NCI-H128 (cell line): ENCODE data around the gene CDC42BPA.
"Not testable (repeated sequence)": the region's sequence is repeated elsewhere in the genome, so short reads cannot be mapped to it uniquely, and the experiment has no call there.

Experiments used
- DNase-seq: peaks from one replicate; lab custom pipeline; 2025; ENCODE audit not compliant: unreplicated experiment; lab: John Stamatoyannopoulos, UW

The CDC42BPA gene

DNA sequence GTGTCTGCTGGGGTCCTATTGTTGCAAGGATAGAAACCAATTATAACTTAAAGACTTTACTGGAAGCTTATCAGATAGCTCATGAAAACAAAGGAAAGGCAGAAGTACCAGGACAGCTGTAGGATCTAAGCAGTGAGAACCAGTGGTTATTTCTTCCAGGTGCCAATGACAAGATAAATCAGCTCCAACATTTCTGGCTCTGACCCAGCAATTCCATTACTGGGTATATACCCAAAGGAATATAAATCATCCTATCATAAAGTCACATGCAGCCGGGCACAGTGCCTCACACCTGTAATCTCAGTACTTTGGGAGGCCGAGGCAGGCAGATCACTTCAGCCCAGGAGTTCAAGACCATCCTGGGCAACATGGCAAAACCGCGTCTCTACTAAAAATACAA, 17.8 kb upstream of the CDC42BPA start:
- not testable (repeated sequence) for DNase-seq

- no peak for DNase-seq
Measured at GRCh38 chr1:227335242-227336020, 17.1 kb upstream of the CDC42BPA start.

- DNase-seq = no peak
Measured at GRCh38 chr1:227333423-227333822, 15.1 kb upstream of the CDC42BPA start.

DNA sequence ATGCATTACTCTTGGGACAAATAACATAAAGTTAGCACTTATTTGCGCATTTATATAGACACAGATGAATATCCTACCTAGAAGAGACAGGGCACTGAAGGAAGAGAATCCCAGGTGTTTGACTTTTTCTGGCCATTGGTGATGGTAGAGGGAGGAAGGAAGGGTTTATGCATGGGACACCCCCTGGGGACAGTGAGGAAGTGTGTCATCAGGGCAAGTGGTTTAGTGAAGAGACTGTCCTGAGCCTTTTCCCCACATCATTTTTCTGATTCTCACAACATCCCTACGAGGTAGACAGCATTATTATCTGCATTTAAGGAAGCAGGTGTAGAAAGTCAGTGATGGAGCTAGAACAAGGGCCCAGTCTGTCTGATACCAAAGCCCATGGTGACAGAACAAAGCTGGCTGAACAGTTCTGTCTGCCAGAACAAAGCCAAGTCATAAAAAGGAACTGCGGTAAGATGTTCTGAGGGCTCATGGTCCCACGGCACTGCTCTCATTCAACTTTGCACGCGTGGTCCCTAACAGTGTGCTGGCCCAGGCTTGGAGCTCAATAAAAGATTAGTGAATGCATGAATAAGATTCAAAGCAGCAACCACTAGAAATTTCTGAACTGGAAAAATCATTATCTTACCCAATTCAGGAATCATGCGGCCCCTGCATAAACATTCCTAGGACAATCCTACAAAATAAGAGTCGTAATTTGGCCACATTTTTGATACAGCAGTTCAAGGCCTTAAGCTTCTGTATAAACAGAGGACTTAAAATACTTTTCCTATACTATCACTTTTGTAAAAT, 12.2 kb upstream of the CDC42BPA start:
- DNase-seq = no peak

DNA sequence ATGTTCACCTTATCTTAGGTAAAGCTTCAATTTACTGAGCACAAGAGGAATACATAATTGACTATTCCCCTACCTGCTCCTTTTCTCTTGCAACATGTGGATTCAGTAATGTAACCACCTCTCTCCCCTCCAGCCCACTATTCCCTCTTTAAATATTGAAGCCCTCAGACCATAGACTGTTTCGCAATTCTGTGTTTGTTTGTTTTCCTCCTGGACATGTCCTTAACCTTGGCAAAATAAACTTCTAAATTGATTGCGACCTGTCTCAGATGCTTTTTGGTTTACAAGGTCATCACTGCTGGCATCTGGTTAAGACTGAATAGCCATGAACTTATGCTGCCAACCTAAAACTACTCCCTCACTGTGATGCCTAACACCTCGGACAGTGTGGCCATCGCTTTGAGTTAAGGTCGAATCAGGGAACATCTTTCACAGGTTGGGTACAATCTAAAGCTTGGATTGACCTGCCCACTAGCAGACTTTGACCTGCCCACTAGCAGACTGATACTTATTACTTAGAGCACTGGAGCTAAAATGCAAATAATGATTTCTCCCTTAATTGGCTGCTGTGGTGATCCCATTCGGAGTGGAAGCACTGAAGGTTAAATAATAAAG, 10.2 kb upstream of the CDC42BPA start:
- DNase-seq = no peak

DNA sequence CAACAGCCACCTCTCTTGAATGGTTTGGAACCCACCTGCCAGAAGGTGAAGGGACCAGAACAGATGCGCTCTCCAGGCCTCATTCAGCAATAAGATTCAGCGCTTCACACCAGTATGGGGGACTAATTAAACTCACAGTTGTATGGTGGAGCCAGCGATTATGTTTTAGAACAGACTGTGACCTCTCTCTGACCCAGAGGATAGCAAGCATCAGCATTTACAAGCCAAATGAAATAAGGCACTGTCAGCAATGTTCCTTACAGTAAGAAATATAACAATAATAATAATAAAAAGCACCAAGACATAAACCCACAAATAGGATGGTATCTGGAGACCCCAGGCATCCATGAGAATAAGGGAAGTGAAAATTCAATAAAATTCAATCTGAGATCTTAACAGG, 6.9 kb upstream of the CDC42BPA start:
- no peak for DNase-seq

GRCh38 chr1:227323967-227324268, 5.6 kb upstream of the CDC42BPA start:
- DNase-seq = no peak

DNA sequence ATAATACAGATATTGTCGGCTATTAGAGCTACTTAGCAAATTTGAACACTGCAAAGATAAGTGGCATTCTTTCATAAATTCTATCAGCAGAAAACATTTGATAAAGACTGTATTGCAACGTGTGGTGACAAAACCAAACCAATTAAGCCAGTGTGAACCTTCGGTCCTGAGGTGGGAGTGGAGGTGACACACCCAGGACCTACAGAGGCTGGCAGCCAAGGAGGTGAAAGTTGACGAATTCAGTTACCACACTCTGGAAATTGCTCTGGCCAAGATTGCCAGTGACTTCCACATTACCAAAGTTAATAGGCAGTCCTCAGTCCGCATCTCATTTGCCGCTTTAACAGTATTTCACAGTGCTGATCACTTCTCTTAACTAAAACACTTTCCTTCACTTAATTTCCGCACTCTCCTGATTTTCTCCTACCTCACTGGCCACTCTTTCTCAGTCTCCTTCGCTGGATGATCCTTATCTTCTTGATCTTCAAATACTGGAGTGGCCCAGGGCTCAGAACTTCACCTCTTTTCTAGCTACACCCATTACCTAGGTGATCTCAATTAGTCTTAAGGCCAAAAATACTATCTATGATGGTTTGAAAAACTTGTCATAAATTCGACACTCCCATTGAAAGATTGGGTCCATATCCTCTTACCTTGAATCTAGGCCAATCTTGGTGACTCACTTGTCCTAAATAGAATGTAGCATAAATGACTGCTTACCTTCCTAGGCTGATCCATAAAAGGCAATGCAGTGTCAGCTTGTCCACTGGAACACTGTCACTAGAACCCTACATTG, 5.1 kb upstream of the CDC42BPA start:
- DNase-seq = no peak

DNA sequence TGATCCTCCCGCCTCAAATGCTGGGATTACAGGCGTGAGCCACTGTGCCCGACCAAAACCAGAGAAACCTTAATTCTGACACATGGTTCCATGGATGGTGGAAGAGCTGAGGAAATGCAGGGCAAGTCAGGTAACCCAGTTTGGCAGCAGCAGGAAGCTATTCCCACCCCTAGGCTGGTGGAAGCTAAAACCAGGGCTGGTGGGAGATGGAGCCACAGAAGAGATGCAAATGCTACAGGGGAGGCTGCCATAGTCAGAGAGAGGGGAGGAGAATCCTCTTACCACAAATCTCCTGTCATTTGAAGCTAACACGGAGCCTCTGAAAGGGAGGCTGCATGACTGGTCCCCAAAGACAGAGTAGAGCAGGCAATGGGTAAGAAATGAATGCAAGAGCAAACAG, 4.1 kb upstream of the CDC42BPA start:
- DNase-seq = no peak

DNA sequence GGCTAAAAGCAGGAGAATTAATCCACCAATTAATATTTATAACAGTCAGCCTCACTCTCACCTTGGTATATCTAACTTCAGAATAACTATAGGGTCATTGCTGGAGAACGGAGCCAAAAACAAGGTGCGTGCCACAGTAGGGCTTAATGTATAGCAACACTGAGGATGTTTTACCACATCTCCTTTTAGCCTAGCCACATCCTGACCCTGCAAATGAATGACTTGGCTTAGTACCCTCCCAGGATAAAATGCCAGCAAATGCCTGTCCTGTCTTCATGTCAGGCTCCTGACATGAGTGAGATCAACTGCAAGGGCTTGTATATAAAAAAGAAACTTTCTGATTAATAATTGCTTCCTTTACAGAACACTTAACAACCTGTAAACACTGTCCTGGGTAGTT, 2.7 kb upstream of the CDC42BPA start:
- DNase-seq = no peak

GRCh38 chr1:227320476-227320875, 2.2 kb upstream of the CDC42BPA start:
- no peak for DNase-seq

- peak; percentile 67 for DNase-seq
Measured at GRCh38 chr1:227318853-227319607, 738 bp upstream of the CDC42BPA start.

GRCh38 chr1:227317523-227318015, 723 bp downstream of the CDC42BPA start:
- DNase-seq = peak; percentile 17

DNA sequence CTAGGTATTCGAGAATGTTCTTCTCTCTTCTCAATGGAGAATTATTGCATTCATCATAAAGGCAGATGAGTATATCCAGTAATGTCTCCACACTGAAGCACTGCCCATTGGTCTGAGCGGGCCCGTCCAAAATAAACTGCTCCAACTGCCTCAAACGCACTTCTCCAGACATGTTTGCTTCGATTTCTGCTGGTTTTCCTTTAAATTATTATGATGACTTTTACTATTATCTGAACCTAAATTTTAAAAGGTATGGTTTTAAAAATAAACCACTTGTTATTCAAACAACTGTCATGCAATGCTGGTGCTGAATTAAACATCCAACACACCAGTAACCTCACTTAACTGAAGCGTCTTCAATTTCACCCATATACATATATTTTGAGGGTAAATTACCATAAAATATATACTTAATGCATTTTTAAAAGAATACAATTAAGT, 1.3 kb downstream of the CDC42BPA start:
- no peak for DNase-seq

DNA sequence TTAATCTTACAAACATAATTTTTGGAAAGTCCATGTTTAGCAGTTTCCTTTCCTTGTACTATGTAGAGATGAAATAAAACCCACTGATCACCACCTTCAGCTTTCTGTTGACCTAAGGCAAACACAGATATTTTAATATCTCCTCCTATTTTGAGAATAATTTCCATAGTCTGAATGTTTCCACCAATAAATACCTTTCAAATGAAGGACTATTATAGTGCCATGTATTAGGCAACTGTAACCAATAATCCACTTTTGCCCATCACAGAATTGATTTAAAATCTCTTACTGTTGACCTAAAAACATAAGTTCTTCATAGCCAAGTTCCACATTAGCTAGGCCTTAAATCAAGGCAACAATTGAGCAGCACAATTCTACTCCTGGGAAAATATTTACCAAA, 1.8 kb downstream of the CDC42BPA start:
- no peak for DNase-seq

DNA sequence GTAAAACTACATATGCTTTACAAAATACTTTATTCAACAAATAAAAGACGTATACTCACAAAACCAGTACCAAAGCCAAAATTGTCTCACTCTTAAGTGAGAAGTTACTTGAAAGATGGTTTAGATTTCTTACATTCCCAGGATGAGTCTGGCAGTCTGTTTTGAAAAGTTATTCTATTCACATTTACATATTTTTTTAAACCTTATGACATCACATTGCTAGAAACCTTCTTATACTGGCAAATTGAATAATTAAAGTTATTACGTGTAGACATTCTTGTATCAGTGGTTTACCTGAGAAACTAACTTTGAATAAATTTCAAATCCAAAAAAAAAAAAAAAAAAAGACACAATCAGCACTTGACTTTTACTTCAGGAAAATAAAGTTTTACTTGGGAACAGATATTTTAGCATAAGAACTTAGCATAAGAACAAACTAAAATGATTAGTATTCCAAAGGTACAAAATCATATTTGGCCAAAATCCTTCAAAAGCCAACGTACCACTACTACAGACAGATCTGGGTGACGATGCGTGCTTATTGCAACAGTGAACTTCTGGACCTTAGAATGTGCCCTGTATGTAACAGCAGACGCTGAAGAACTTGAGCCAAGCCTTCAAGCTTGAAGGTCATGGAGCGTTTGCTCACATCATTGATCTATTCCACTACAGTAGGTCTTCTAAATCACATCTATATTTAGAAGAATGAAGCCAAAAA, 2.5 kb downstream of the CDC42BPA start:
- no peak for DNase-seq

GRCh38 chr1:227314014-227314848, 4.1 kb downstream of the CDC42BPA start:
- no peak for DNase-seq

GRCh38 chr1:227312361-227313025, 5.8 kb downstream of the CDC42BPA start:
- DNase-seq = no peak
